Measurements from ENCODE around the gene WDR38.
A peak's percentile ranks its signal among the peaks of the same experiment; 100 is the strongest.

The WDR38 gene, protein sequence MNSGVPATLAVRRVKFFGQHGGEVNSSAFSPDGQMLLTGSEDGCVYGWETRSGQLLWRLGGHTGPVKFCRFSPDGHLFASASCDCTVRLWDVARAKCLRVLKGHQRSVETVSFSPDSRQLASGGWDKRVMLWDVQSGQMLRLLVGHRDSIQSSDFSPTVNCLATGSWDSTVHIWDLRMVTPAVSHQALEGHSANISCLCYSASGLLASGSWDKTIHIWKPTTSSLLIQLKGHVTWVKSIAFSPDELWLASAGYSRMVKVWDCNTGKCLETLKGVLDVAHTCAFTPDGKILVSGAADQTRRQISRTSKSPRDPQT

DNA sequence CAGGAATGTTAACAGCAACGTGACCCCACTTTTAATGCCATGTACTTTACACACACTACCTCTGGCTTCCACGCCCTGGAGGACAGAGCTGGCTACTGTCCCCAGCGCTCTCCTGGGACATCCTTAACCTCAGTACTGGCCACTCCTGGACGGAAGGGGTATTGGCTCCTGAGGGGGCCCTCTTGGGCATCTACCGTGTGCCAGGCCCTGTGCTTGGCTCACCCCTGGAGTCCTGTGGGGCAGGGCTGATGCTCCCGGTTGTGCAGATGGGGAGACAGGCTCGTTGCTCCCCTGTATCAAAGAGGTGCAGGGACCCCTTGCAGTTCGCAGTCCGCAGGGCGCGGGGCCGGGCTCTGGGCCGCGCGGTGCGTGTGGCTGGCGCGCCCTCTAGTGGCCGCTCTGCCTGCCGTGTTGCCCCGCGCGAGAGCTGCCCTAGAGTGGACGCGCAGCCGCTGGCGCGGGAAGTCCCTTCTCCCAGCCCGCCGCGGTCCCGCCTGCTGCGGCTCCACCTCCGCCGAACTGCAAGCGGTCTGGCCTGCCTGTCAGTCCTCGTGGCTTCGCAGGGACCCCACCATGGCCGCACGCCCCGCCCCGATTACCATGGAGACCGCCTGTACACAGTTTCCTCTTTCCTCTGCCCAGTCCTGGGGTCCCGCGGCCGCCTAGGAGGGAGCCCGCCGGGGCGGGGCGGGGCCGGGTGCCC, at the start of gene WDR38:
TSS of gene WDR38 (plus strand) at position 632 of the 703 bp plus-strand sequence. CDS start 72 bp downstream, outside the sequence.
- DNase-seq (ENCODE audit: low spot score) = peak; percentile 84

DNA sequence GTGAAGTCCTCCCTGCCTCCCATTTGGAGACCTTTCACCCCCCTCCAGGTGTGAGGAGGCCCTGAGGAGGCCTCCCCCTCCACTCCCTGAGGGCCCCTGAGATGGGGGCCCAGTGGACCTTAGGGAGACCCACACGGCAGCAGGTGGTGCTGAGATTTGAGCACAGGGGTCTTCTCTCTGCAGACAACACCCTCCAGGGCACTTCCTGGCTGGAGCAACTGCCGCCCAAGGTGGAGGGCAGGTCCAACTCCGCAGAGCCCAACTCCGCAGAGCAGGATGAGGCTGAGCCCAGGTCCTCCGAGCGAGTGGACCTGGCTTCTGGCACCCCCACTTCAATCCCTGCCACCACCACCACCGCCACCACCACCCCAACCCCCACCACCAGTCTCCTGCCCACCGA, 49.3 kb upstream of the WDR38 start:
- no peak for DNase-seq (ENCODE audit: low spot score)

DNA sequence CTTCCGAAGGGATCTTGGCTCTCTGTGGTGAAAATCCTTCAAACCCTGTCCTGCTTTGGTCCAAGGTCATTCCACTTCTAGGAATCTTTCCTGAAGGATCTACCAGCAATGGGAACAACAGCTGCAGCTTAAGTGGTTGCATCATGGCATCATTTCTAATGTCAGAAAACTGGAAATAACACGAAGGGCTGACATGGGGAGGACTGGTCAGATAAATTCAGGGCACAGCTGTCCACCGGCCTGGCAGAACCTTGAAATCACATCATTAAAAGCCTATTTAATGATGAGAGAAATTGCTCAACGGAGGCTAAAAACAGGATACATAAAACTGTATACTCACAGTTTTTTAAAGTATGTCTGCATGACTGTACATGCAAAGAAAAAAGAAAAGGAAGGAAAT, 48.1 kb upstream of the WDR38 start:
- no peak for DNase-seq (ENCODE audit: low spot score)

DNA sequence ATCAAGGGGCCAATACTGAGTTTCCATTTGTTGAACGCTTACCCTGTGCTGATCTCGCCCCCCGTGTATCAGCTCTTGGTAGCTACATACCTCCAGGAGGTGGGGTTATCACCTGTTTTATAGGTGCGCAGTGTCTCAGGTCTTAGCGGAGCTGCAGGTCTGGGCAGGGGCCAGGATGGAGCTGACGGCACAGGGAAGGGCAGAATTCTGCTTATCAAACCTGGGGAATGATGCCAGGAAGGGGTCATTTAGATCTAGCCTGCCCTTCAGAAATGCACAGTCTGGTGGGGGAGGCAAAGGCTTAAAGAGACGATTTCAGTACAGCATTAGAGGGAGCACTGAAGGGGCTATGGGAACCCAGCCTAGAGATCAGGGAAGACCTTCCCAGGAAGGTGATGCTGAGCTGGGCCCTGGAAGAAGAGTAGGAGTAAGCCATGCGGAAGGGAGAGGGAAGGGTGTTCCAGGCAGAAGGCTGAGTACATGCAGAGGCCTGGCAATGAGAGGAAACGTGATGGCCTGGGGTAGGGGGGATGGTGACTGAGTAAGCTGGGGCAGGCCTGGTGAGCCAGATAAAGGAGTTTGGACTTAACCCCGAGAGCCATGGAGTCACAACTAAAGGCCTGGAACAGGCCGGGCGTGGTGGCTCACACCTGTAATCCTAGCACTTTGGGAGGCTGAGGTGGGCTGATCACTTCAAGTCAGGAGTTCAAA, 44.9 kb upstream of the WDR38 start:
- no peak for DNase-seq (ENCODE audit: low spot score)

DNA sequence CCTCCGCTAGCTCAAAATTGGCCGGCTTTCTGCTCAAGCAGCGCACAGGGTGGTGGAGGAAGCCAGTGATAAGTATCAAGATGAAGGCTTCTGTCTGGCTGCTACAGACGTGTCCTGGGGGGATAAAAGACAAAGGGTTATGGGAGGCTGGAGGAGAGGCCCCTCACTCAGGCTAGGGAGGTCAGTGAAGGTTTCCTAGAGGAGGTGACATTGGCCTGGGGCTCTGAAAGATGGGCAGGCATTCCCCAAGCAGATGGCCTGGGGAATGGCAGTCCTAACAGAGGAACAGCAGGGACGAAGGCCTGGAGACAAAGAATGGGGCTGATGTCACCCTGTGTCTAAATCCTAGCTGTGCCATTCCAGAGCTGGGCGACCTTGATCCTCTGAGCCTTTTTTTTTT, 44.0 kb upstream of the WDR38 start:
- no peak for DNase-seq (ENCODE audit: low spot score)

DNA sequence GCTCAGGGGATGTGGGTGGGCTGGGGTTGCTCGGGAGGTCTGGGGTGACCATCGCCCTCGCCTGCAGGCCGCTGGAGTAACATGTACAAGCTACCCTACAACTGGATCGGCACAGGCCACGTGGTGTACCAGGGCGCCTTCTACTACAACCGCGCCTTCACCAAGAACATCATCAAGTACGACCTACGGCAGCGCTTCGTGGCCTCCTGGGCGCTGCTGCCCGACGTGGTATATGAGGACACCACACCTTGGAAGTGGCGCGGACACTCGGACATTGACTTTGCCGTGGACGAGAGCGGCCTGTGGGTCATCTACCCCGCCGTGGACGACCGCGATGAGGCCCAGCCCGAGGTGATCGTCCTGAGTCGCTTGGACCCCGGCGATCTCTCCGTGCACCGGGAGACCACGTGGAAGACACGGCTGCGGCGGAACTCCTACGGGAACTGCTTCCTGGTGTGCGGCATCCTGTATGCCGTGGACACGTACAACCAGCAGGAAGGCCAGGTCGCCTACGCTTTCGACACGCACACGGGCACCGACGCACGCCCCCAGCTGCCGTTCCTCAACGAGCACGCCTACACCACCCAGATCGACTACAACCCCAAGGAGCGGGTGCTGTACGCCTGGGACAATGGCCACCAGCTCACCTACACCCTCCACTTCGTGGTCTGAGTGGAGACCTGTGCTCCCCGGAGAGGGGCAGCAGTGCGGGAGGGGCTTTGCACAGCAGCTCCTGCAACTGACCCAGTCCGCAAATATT, 43.3 kb upstream of the WDR38 start:
- DNase-seq (ENCODE audit: low spot score) = no peak

DNA sequence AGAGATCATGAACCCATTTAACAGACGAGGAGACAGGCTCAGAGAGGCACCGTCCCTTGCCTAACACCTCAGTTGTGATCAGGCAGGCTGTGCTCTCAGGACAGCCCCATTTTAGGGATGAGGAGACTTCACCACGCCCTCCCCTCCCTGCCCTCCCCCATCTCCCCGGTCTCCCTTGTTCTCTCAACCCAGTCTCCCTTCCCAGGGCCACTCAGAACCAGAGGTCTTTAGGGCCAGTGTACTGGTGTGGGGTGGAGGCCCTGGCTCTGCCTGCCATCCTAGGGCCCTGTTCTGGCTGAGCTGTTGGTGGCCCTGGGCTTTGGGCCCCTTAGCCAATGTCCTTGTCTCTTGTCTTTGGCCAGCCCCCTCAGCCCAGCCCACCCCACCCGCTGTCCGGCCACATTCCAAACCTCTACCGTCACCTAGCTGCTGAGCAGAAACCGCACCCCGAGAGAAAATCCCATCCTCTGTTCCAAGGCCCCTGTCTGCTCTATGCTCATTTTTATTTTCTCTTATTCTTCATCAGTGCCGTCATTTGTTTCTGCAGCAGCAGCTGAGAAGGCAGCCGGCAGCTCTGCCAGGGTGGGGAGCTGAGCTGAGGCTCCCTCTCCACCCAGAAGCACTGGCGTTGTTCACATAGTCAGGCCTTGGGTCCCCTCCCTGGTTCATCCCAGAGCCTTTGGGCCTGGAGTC, 42.5 kb upstream of the WDR38 start:
- no peak for DNase-seq (ENCODE audit: low spot score)

DNA sequence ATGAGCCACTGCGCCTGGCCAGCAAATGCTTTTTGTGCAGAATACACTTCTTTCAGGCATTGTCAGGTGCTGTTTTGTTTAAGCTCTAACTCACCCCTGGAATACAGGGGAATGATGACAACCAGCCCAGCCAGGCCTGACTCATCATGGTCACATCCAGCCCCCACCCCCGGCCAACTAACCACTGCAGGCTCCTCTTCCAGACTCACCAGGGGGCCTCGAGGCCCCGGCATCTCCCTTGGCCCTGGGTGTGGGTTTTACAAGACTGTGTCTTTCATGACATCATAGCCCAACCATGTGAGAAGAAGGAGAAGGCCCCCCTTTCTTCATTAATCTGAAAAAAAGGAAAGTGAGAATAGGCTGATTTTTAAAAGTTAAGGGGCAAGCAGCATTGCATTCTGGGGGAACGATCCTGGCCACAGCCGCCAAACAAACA, 40.8 kb upstream of the WDR38 start:
- no peak for DNase-seq (ENCODE audit: low spot score)

DNA sequence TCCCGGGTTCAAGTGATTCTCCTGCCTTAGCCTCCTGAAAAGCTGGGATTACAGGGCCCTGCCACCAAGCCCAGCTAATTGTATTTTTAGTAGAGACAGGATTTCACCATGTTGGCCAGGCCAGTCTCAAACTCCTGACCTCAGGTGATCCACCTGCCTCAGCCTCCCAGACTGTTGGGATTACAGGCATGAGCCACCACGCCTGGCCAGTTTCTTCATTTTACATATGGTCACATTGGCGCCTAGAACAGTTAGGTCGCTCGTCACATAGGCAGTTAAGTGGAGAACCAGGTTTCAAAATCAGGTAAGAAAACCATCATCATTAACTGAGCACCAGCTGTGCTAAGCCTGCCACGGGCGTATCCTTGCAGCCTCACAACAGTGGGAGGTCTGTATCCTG, 40.2 kb upstream of the WDR38 start:
- DNase-seq (ENCODE audit: low spot score) = no peak

DNA sequence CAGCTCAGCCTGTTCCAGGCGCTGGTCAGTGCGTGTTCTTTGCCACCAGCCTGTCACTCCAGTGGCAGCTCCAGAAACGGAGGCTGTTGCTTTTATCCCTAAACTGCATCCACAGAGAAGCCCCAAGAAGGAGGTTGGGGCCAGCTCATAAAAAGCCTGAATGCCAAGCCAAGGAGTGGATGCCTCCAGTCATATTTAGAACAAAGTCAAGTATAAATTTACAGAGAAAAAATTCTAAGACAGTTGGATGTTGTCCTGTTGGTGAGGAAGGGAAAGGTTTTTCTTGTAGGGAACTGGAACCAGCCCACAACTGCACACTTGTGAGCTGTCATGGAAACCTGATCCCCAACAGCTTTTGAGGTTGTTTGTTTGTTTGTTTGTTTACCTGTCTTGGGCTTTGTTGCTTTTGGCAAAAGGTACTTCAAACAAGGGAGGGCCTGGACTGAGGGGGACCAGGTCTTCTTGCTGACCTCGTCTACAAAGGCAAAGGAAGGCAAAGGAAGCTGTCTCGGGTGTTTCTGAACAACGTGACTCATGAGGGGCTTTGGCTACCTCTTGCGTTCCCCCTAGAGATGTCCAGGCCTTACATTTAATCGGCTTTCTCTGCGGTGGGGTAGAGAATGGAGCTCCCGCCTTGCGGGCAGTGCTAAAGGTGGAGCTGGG, 39.6 kb upstream of the WDR38 start:
- DNase-seq (ENCODE audit: low spot score) = no peak

DNA sequence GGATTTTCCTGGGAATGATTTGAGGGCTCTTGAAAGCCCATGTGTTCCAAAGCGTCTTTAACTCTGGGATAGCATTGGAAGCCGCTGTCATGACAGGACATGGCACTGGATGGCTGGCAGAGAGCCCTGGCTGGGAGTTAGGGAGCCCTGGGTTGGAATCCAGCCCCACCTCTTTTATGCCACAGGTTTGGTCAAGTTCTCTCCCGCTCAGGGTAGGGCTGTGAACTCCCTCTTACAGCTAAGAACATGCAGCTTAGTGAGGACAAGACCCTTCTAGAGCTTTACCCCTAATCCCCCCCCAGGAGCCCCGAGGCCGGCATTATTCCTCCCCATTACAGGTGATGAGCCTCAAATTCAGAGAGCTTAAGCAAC, 39.1 kb upstream of the WDR38 start:
- no peak for DNase-seq (ENCODE audit: low spot score)

DNA sequence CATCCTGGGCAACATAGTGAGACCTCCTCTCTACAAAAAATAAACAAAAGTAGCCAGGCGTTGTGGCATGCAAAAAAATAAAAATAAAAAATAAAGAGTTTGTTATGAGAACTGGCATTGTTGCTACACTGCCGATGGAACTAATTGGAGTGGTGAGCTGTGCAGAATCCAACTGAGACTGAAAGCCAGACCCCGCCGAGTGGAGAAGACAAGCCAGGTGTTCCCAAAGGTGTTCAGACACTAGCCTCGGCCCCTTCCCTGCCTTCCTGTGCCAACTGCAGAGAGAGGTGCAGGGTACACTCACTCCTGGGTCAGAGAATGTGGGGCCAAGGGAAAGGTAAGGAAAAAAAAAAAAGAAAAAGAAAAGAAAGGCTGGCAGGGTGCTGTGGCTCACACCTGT, 37.7 kb upstream of the WDR38 start:
- DNase-seq (ENCODE audit: low spot score) = no peak

DNA sequence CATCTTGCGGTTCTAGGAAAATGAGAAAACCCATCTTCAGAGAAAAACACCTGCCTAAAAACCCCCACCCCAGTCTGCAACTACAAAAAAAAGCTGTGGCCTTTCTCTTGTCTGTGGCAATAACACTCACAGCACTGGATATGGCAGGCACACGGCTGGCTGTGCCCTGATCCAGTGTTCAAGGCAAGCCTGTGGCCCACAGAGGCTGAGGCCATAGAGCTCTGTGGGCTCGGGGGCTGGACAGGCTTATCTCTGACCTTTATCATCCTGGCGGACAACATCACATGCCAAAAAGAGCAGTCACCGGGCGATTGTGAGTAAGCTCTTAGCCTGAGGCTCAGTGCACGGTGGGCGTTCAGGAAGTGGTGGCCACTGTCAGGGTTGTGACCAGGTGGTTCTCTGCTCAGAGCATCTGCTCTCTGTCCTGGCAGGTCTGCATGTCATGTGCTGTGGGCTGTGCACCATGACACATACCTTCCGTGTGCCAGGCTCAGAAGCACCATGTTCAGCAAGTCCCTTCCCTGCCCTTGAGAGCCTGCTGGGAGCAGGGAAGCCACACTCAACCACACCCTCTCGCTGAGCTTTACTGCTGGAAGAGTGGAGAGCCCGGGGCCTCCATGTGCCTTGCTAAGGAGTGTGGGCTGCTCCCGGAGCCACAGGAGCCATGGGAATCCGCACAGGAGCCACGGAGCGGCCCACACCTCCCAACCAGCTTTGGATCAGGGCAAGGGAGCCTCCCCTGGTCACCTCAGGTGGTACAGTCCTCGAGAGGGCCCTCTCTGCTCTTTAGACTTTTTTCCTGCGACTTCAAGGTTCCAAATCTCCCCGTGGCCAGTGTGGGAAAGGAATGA, 34.6 kb upstream of the WDR38 start:
- no peak for DNase-seq (ENCODE audit: low spot score)

DNA sequence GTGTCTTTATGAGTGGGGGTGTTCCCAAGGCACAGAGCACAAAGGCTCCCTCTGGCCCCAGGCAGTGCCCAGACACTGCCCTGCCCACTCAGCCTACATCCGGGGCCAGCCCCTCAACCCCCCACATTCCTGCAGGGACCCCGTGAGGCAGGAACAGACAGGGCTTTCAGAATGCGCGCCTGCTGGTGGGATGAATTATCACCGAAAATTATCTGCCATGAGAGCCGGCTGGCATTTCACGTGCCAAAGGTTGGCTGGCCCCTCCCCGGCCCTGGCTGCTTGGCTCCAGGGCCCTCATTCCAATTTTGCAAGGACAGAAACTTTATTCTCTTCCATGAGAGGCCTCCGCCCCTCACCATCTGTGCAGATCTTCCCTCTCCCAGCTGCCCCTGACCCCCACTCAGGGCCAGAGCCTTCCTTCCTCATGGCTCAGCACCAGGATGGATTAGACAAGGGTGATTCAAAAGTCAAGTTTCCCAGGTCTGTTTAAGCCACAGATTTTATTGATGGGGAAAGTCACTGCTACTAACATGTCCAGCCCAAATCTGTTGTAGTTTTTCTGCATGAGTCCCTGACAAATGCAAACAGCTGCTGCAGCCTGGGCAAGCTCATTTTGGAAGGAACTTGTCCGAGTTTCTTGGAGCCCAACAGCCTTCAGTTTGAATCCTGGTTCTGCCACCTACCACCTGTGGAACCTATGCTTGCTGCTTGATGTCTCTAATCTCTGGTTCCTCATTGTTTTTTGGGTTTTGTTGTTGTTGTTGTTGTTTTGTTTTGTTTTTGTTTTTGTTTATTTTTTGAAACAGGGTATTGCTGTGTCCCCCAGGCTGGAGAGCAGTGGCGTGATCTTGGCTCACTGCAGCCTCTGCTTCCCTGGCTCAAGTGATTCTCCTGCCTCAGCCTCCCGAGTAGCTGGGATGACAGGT, 32.3 kb upstream of the WDR38 start:
- DNase-seq (ENCODE audit: low spot score) = no peak

DNA sequence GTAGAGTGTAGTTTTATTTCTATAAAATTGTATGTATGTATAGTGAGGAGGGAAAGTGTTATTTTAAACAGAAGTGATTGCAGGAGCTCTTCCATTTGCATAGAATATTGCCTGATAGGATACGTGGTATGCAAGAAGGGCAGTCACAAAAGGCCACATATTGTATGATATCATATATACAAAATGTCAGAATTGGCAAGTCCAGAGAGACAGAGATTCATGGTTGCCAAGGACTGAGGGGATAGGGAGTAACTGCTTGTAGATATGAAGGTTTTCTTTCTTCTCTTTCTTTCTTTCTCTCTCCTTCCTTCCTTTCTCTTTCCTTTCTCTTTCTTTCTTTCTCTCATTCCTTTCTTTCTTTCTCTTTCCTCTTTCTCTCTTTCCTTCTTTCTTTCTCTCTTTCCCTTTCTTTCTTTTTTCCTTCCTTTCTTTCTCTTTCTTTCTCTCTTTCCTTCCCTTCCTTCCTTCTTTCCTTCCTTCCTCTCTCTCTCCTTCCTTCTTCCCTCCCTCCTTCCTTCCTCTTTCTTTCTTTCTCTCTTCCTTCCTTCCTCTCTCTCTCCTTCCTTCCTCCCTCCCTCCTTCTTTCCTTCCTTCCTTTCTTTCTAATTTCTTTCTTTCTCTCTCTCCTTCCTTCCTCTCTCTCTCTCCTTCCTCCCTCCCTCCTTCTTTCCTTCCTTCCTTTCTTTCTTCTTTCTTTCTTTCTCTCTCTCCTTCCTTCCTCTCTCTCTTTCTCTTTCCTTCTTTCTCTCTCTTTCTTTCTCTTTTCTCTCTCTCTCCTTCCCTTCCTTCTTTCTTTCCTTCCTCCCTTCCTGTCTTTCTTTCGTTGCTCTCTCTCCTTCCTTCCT, 24.5 kb upstream of the WDR38 start:
- DNase-seq (ENCODE audit: low spot score) = no peak

DNA sequence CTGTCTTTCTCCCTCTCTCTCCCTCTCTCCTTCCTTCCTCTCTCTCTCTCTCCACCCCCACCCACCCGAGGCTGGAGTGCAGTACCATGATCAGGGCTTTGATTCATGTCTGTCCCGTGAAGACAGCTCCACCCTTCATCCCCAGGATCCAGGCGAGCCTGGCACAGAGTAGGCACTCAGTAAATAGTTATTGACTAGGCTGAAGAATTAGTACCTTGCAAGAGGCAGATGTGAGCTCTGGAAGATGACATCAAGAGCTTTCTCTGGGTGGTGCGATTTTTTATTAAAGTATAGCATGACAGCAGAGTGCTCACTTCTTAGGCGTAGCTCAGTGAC, 24.0 kb upstream of the WDR38 start:
- DNase-seq (ENCODE audit: low spot score) = no peak

DNA sequence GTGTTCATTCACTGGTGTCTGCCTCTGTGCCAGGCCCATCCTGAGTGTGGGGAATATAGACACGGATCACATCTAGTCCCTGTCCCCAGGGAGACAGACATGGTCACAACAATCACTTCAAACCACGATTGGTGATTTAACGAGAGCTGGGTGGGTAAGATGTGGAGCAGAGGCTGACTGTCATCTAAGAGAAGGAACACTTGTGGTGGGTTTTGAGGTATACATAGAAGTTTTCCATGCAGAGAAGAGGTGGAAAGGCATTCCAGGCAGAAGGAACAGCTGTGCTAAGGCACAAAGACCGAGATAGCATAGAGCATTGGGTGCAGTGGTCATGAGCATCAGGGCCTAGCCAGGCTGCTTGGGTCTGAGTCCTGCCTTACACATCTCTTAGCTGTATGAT, 22.7 kb upstream of the WDR38 start:
- no peak for DNase-seq (ENCODE audit: low spot score)

DNA sequence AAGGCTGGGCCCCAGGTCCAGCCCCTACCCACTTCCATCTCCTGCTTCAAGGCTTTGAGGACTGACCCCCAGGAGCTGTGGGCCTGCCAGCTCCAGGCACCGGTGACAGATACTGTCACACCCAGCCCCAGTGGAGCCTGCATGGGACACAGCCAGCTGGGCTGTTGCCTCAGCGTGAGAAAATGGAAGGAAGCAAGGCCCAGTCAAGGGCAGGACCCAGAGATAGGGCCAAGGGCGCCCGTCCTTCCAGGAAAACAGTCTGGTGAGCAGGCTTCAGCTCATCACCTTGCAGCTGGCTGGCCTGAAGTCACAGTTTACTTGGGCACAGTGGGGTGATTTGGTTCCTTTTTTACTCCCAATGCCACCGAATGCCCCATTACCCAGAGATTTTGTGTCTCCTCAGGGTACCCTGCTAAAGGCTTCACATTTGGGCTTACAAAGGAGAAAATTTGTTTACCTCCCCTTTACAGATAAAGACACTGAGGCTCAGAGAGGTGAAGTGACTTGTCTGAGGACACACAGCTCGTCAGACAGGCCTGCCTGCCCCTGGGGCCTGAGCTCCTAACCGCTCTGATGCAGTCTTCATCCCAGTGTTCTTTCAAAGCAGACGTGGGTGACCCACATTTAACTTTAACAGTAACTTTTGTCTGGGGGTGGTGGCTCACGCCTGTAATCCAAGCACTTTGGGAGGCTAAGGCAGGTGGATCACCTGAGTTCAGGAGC, 21.5 kb upstream of the WDR38 start:
- no peak for DNase-seq (ENCODE audit: low spot score)
